Bronchial epithelial cell (primary cell): ENCODE results near the gene ZCCHC3. TPM values are rescaled to one million over a fixed set of nuclear protein-coding genes. Genes with fewer than 3 reads are reported as not detected.

Experiments
- DNase-seq: peaks from one replicate; pipeline ENCODE4 v3.0.0-alpha.2; 2010; ENCODE audit warnings: low read depth
- FAIRE-seq: peaks from 2 replicates; lab custom pipeline; 2011; peaks lifted over from hg19 to GRCh38; lab: Jason Lieb, UNC
- H3K27me3 ChIP-seq: 2 replicates; pipeline ENCODE4 v1.5.1; 2011; ENCODE audit warnings: low read length; ENCODE audit not compliant: control insufficient read depth, insufficient read depth
- H3K36me3 ChIP-seq: 2 replicates; pipeline ENCODE4 v1.5.1; 2011; ENCODE audit warnings: low read length; ENCODE audit not compliant: control insufficient read depth, insufficient read depth
- H3K4me3 ChIP-seq: 2 replicates; pipeline ENCODE4 v1.5.1; 2011; ENCODE audit warnings: mild to moderate bottlenecking, low read depth, low read length, control low read depth
- total RNA-seq: library from RNA; depleted of rRNA; stranded (reverse); fragments of >200 nt; gene quantifications from 2 replicates; pipeline ENCODE4 v1.2.1, GENCODE V29; 2014
- TF ChIP-seq, protein P1 (sequence below): IDR thresholded peaks from 2 replicates; pipeline ENCODE4 v1.5.1; 2011; ENCODE audit warnings: mild to moderate bottlenecking, moderate library complexity, low read length, control low read depth, inconsistent platforms; ENCODE audit not compliant: insufficient read depth, severe bottlenecking

ZCCHC3 gene
- total RNA-seq, 1 donor from 2014 or later: 9.7 TPM

DNA sequence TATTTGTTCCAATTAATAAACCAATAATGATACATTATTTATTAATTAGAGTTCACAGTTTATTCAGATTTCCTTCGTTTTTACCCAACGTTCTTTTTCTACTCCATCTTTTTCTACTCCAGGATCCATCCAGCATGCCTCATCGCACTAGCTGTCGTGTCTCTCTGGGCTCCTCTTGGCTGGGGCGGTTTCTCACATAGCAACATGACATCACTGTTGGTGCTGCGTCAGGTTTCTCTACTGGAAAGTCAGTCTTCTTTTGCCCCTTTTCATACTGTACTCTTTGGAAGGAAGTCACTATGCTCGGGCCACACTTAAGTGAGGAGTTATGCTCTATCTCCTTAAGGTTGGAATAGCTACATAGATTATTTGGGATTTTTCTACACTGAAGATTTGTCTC lies 14.2 kb downstream of the ZCCHC3 start:
- DNase-seq (no peak), FAIRE-seq (no peak)
- TF ChIP-seq, protein P1, sequence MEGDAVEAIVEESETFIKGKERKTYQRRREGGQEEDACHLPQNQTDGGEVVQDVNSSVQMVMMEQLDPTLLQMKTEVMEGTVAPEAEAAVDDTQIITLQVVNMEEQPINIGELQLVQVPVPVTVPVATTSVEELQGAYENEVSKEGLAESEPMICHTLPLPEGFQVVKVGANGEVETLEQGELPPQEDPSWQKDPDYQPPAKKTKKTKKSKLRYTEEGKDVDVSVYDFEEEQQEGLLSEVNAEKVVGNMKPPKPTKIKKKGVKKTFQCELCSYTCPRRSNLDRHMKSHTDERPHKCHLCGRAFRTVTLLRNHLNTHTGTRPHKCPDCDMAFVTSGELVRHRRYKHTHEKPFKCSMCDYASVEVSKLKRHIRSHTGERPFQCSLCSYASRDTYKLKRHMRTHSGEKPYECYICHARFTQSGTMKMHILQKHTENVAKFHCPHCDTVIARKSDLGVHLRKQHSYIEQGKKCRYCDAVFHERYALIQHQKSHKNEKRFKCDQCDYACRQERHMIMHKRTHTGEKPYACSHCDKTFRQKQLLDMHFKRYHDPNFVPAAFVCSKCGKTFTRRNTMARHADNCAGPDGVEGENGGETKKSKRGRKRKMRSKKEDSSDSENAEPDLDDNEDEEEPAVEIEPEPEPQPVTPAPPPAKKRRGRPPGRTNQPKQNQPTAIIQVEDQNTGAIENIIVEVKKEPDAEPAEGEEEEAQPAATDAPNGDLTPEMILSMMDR: no peak
- no peaks in the 10 kb centered on the region for H3K27me3 ChIP-seq
- no peaks in the 10 kb centered on the region for H3K36me3 ChIP-seq
- no peak overlapping the region for H3K4me3 ChIP-seq

DNA sequence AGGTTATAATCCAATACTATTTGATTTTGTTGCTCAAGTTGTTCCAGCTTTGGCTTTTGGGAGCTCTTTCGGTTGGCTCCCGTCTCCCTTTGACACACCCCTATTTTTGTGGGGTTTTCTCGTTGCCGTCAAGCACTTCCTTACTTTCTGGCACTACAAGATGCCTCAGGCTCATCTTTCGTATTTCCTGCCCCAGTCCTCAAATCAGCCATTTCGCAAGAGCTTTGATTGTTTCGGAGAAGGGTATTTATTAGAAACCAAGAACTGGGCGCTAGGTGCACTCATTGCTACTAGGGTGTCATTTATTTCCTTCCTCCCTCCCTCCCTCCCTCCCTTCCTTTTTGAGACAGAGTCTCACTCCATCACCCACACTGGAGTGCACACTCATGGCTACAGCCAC lies 14.7 kb downstream of the ZCCHC3 start:
- no peak for DNase-seq
- Histone ChIP-seq H3K27me3 (no peaks in the 10 kb centered on the region), H3K36me3 (no peaks in the 10 kb centered on the region), H3K4me3 (no peak overlapping the region)
- TF ChIP-seq, protein P1: no peak
- no peak for FAIRE-seq

DNA sequence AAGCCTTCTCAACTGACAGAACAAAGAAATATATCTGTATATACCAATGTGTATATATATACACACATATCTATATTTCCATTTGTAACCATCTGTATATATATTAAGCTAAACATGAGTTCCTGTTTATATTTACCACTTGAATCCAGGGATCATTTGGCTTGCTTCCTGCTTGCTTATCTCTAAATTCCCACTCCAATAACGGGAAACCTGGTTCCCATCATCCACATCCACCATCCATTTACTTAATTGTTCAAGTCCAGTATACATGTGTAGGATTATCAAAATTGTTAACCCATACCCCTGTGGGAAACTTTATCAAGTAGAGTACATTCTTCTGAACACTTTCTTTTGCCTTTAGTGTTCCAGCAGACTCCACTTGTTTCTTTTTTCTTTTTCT lies 15.5 kb downstream of the ZCCHC3 start:
- FAIRE-seq: no peak
- H3K27me3 ChIP-seq: no peaks in the 10 kb centered on the region
- TF ChIP-seq, protein P1: no peak

GRCh38 chr20:313402-313801 lies 16.0 kb downstream of the ZCCHC3 start:
- no peaks in the 10 kb centered on the region for H3K36me3 ChIP-seq
- H3K27me3 ChIP-seq: no peaks in the 10 kb centered on the region
- DNase-seq (no peak), FAIRE-seq (no peak)
- no peak overlapping the region for H3K4me3 ChIP-seq
- TF ChIP-seq, protein P1: no peak

More for the DNA sequence above, 15.5 kb downstream of the ZCCHC3 start:
- no peak overlapping the region for H3K4me3 ChIP-seq
- no peaks in the 10 kb centered on the region for H3K36me3 ChIP-seq
- DNase-seq: no peak

DNA sequence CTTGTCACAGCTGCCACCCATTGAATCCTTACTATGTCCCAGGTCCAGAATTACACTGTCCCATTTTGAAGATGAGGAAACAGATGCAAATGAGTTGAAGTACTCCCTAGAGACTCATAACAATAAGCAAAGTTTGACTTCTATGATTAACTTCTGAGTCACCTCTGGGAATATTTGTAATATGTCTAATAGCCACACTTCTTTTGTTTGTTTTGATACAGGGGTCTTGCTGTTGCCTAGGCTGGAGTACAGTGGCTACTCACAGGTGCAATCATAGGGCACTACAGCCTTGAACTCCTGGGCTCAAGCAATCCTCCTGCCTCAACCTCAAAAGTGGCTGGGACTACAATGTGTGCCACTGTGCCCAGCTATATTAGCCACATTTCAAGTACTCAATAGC lies 16.6 kb downstream of the ZCCHC3 start:
- no peaks in the 10 kb centered on the region for H3K36me3 ChIP-seq
- no peak for FAIRE-seq
- peak; percentile 95 for DNase-seq
- H3K4me3 ChIP-seq: no peak overlapping the region
- TF ChIP-seq, protein P1: no peak
- H3K27me3 ChIP-seq: no peaks in the 10 kb centered on the region
